Measurements from ENCODE around the gene RINT1.
"Not testable (repeated sequence)": the region's sequence is repeated elsewhere in the genome, so short reads cannot be mapped to it uniquely, and the experiment has no call there.

The RINT1 gene

GRCh38 chr7:105531792-105532671, at the start of gene RINT1:
Gene RINT1 (plus strand): TSS chr7:105532201. CDS start chr7:105532316, 115 bp downstream.
- peak; percentile 96 for DNase-seq

DNA sequence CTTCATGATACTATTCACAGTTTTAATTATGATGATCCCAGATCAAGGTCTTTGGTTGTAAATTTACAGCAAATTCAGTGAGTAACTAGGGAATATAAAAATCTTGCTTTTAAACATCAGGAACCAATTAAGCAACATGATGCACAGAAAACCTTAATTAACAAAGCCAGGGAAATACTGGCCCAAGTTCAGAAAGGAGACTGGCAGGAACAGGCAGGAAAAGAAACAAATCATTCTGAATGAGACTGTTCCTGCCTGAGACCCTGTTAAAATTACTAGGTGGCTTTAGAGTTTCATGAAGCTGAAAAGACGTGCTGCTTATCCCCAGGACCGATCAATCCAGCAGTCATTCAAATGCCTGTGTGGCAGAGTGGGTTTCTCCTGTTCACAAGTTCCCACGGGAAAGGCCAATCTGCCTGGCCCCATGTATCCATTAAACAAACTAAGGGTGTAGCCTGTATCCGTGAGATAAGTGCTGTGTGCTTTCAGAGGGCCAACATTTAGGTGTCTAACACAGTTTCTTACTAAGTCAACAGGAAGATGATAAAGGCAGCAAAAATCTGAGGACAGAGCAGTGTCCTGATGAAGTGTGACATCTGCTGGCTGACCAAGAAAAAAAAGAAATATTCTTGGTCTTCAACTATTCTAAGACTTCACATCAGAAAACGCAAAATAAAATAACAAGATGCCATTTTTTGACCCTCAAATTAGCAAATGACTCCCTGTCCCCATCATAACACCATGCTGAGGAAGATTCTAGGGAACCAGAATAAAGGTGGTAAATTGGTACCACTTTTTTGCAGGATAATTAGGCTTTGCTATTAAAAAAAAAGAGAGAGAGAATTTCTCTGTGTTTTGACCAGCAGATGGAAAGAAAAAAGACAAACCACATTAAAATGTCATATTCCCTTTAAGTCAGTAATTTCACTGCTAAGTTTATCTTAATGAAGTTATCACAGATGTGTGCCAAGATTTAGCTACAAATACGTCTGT, 44.1 kb upstream of the RINT1 start:
- DNase-seq, result peak; percentile 68

- no peak for DNase-seq
Measured at GRCh38 chr7:105489409-105489808, 42.6 kb upstream of the RINT1 start.

GRCh38 chr7:105493196-105493922, 38.6 kb upstream of the RINT1 start:
- DNase-seq, result no peak

DNA sequence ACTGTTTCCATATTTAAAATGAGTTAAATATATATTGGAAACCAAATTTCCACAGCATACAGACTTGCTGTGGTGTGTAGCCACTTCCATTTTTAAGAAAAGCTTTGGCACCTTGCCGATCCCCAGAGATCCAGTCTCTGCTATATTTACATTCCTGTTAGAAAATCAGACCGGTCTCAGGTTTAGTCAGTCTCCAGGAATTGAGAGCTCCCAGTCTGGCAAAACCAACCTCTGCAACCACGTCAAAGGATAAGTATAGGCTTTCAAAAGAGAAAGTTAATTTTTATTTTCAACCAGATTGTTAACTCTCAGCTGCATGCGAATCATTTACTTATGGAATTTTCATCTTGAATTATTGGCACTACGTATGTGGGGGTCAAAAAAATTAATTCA, 38.1 kb upstream of the RINT1 start:
- DNase-seq, result no peak

DNA sequence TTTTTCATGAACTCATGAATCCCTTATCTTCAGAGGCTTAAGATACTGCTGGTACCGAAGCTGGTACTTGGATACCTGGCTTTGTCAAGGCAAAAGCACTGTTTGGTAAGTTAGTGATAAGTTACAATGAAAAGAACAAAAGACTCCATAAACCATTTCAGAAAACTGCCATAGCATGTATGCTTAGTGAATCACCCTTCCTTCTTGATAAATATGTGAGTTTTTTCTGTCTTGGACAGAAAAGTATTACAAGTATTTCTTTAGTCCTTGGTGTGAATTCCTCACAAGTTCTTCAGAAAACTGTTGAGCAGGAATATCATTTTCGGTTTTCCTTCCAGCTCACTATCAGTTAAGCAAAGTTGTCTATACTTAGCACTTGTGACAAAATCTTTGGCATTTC, 35.5 kb upstream of the RINT1 start:
- DNase-seq, result no peak

GRCh38 chr7:105497016-105497415, 35.0 kb upstream of the RINT1 start:
- no peak for DNase-seq

GRCh38 chr7:105502173-105502572, 29.8 kb upstream of the RINT1 start:
- no peak for DNase-seq

DNA sequence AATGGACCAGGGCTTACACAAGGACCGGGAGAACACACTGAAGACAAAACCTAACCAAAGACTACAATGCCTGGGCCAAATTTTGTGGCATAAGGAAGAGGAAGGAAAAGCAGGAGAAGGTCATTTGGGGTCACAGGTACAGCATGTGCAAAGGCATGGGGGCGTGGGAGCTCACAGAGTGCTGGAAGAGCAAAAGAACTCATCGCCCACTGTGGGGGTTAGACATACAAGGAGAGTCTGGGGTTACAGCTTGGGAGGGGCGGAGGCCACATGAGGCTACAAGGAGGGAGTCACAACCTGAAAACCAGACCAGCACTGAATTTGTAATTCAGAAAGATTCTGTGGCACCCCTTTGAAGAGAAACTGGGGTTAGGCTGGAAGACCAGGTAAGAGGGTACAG, 19.6 kb upstream of the RINT1 start:
- no peak for DNase-seq

- no peak for DNase-seq
Measured at GRCh38 chr7:105512926-105513526, 19.0 kb upstream of the RINT1 start.

DNA sequence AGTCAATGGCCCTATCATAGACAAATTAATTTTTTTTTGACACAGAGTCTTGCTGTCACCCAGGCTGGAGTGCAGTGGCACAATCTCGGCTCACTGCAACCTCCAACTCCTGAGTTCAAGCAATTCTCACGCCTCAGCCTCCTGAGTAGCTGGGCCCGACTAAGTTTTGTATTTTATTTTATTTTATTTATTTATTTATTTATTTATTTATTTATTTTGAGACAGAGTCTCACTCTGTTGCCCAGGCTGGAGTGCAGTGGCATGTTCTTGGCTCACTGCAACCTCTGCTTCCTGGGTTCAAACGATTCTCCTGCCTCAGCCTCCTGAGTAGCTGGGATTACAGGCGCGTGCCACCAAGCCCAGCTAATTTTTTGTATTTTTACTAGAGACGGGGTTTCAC, 16.4 kb upstream of the RINT1 start:
- not testable (repeated sequence) for DNase-seq

DNA sequence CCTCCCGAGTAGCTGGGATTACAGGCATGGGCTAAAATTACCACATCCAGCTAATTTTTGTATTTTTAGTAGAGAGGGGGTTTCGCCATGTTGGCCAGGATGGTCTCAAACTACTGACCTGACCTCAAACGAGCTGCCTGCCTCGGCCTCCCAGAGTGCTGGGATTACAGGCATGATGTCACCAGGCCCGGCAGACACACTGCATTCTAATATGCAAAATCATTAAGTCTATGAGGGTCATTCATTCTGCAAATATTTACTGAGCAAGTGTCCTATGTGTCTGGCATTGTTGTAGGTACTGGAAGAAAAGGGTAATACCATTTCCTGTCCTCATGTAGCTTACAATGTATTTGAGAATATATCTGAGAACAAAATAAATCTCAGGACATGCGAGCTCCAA, 12.6 kb upstream of the RINT1 start:
- no peak for DNase-seq

GRCh38 chr7:105520620-105521019, 11.4 kb upstream of the RINT1 start:
- DNase-seq, result not testable (repeated sequence)

DNA sequence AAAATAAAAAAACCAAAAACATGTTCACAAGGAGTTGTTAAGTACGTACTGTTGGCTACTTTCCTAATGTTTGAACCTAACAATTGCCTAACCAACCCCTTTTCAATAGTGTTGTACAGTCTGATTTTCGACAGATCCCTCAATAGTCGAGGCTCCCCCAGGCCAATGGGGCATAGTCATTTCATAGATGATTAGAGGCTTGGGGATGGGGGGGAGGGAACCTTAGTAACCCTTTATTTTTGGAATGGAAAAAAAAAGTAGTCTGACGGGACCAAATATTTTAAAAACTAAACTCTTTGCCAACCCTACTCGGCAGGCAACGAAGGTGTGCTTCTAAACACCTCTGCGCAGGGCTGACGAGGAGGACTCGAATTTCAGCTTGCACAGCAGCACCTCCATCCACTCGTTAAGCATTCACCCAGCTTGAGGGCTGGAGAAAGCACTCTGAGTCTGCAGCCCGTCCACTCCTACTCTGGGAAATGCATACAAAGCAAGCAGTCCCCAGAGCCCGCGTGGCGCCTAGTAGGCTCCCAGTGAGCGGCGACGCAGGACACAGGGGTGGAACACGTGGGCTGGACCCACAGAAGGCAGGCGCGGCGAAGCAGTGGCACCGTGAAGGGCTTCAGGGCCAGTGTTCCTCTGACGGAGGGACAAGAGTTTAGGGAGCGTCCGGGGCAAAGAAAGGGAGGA, 10.8 kb upstream of the RINT1 start:
- peak; percentile 83 for DNase-seq

DNA sequence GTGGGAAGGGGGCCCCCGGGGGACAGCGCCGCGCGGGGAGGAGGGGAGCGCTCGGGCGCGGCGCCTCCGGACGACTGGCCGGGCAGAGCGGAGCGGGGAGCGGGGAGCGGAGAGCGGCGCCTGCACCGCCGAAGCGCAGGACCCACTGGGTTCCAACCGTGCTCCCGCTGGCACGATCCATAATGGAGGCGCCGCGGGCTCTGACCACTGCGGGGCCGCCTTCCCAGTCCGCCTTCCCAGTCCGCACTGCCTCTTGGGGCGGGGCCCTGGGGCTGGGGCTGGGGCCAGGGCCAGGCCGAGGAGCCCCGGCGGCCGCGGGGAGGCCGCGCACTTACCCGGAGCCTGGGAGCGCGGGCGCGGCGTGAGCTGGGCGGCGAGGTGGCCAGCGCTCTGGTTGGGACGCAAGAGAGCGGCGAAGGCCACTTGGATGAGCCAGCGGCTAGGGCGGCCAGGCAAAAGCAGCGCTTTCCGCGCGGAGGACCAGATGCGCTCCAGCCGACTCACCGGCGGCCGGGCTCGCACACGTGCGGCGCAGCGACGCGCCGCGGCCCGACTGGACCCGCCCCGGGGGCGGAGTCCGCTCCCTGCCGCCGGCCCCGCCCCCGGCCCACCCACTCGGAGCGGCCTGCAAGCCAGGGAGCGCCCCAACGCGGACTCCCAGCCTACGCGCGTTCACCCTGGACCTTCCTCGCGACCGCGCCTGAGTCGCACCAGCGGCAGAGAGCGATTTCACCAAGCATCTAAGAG, 10.1 kb upstream of the RINT1 start, which contains the start of gene PUS7:
TSS of gene PUS7 (minus strand) at position 555 of the 747 bp plus-strand sequence. CDS start 13,759 bp downstream, outside the sequence.
- peak; percentile 96 for DNase-seq

- DNase-seq, result not testable (repeated sequence)
Measured at GRCh38 chr7:105524423-105524822, 7.6 kb upstream of the RINT1 start.

GRCh38 chr7:105524840-105525239, 7.2 kb upstream of the RINT1 start:
- no peak for DNase-seq

GRCh38 chr7:105527737-105528136, 4.3 kb upstream of the RINT1 start:
- DNase-seq, result not testable (repeated sequence)

GRCh38 chr7:105530126-105530525, 1.9 kb upstream of the RINT1 start:
- no peak for DNase-seq

- DNase-seq, result no peak
Measured at GRCh38 chr7:105530546-105530945, 1.5 kb upstream of the RINT1 start.
